HG03108 (cell line): ENCODE results near the gene EXD3.
"Not testable (repeated sequence)": the region's sequence is repeated elsewhere in the genome, so short reads cannot be mapped to it uniquely, and the experiment has no call there.

ENCODE experiments used
- ATAC-seq: cut with Tn5 transposase; IDR thresholded peaks from one replicate; pipeline ENCODE4 v1.9.1; 2021; ENCODE audit warnings: moderate library complexity; ENCODE audit not compliant: unreplicated experiment

EXD3 gene

DNA sequence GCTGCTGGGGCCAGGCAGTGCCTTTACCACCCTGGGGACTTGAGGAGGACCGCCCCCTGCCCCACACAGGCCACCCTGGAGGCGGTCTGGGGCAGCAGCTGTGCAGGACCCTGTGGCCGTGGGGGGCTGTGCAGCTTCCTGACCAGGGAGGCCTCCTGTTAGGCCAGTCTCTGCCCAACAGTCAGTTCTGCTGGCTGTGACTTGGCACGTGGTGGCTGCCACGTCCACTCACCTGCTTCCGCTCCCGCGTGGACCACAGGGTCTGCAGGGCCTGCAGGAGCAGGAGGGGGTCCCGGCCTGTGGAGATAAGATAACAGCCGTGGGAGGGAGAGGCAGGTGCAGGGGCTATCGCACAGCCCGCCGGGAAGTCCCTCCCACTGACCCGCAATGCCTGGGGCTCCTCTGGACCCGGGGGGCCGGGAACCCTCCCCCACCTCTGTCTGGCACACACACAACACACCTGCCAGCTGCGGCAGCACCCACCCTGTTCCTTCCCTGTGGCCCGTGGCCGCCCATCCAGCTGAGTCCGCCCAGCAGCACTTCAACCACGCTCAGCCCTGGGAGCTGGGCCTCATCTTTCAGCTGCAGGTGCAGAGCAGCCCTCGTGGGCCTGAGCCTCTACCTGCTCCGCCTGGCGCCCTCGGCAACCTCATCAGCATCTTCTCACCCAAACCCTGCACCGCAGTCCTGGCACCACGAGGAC lies 39.7 kb downstream of the EXD3 start:
- ATAC-seq, result no peak

DNA sequence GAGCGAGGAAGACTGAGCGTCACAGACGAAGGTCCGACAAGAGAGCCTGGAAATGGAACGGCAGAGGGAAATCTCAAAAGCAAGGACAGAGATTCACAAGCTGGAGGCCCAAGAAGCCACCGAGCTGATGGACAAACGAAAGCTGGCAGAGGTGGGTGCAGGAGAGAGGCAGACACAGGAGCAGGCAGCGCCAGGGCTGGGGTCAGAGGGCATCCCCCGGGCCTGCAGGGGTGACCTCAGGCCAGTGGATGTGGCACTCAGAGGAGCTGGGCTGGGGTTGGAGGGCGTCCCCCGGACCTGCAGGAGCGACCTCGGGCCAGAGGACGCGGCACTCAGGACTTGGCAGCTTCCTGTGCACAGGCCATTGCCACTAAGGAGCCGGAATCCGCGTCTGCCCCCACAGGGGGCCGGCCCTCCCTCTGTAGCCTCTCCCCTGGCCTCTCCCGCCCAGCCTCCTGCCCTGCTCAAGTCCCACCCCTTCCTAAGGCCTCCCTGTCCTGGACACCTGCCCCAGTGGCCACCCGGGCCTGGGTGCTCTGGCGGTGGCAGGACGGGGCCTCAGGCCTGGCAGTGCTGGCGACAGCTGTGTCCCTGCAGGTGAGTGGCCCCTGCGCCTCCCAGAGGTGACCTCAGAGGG lies 40.4 kb downstream of the EXD3 start:
- ATAC-seq, result no peak

GRCh38 chr9:137381501-137382443 lies 41.2 kb downstream of the EXD3 start:
- no peak for ATAC-seq

- ATAC-seq, result no peak
These were observed 42.4 kb downstream of the EXD3 start for GRCh38 chr9:137380606-137381005.

DNA sequence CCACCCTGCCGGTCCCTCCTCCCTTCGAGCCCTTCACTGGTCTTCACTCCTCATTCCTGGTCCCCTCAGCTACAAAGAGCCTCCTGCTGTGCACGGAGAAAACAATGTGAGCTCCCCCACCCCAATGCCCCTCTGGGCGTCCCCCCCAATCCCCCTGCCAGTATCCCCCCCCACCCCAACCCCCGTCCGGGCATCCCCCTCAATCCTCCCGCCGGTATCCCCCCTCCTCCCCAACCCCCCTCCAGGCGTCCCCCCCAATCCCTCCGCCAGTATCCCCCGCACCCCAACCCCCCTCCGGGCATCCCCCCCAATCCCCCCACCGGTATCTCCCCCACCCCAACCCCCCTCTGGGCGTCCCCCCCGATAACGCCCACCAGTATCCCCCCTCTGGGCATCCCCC lies 42.8 kb downstream of the EXD3 start:
- no peak for ATAC-seq

GRCh38 chr9:137379761-137380161 lies 43.2 kb downstream of the EXD3 start:
- ATAC-seq, result no peak

GRCh38 chr9:137378688-137379410 lies 44.1 kb downstream of the EXD3 start:
- not testable (repeated sequence) for ATAC-seq

DNA sequence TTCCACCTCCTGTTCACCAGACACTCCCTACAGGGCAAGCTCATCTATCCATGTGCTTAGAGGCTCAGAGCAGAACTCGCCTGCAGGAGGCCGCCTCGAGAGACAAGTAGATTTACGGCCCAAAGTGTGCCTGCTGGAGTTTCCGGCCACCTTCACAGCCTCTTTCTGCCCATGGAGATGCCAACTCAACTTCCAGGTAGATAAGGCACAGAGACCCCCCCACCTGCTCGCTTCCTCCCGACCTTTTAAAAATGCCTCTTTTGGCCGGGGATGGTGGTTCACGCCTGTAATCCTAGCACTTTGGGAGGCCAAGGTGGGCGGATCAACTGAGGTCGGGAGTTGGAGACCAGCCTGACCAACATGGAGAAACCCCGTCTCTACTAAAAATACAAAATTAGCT lies 46.6 kb downstream of the EXD3 start:
- ATAC-seq, result no peak

DNA sequence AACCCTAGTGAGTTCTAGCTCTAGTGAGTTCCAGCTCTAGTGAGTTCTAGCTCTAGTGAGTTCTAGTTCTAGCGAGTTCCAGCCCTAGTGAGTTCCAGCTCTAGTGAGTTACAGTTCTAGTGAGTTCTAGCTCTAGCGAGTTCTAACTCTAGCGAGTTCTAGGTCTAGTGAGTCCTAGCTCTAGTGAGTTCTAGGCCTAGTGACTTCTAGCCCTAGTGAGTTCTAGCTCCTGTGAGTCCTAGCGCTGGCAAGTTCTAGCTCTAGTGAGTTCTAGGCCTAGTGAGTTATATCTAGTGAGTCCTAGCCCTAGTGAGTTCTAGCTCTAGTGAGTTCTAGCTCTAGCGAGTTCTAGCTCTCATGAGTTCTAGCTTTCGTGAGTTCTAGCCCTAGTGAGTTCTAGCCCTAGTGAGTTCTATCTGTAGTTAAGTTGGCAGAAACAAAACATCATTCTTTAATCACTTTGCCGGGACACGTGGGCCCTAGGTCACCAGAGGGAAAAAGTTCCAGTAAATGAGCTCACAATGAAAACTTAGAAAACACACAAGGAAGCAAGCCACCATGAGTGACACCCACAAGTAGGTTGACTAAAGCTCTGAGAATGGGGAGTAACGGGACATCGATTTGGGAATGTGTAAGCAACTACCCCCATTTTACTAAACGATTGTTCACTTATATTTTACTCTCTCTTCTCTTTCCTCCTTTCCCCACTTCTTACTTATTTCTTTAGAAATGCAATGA lies 47.5 kb downstream of the EXD3 start:
- no peak for ATAC-seq

DNA sequence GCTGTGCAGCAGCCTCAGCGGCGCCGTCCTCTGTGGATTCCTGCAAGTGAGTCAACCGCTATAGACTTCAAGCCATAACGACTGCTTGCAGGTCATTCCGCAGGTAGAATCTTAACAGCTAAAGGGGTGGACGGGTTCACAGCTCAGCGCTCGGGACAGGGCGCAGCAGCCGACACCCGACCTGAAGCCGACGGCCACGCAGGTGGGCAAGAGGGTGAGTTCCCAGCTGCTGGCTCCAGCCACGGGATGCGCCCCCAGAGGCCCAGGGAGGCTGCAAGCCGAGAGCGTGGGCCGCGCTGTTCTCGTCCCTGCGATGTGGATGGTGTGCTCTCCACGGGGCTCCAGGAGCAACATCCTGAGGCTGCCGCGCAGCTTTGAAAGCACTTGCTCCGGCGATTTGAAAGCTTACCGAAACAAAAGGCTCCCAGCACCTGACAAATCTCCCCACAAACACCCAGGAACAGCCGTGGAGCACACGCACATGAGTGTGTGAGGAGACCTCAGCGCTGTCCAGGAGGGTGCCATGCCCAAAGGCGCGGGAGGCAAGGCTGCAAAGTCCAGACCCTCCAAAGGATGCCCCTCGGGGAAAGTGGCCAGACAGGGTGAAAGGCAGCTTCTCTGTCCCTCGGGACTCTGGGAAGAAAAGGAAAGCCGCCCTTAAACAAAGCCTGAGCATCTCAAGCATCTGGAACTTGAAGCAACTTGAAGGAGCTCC lies 48.7 kb downstream of the EXD3 start:
- no peak for ATAC-seq

DNA sequence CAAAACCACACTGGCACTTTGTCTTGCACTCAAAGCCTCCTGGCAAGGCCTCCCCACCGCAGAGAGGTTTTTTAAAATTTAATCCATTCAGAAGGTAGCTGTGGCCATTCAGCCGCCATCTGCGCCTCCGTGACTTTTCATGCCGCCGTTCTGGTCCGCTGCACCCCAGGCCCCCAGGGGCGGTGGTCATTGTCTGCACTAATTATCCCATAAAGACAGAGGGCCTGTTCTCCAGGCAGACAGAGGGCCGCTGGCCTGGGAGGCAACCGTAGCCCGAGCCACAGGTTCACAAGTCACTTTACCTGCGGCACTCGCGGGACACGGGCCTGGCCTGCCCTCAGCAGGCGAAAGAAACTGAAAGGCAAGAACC lies 49.4 kb downstream of the EXD3 start:
- no peak for ATAC-seq

DNA sequence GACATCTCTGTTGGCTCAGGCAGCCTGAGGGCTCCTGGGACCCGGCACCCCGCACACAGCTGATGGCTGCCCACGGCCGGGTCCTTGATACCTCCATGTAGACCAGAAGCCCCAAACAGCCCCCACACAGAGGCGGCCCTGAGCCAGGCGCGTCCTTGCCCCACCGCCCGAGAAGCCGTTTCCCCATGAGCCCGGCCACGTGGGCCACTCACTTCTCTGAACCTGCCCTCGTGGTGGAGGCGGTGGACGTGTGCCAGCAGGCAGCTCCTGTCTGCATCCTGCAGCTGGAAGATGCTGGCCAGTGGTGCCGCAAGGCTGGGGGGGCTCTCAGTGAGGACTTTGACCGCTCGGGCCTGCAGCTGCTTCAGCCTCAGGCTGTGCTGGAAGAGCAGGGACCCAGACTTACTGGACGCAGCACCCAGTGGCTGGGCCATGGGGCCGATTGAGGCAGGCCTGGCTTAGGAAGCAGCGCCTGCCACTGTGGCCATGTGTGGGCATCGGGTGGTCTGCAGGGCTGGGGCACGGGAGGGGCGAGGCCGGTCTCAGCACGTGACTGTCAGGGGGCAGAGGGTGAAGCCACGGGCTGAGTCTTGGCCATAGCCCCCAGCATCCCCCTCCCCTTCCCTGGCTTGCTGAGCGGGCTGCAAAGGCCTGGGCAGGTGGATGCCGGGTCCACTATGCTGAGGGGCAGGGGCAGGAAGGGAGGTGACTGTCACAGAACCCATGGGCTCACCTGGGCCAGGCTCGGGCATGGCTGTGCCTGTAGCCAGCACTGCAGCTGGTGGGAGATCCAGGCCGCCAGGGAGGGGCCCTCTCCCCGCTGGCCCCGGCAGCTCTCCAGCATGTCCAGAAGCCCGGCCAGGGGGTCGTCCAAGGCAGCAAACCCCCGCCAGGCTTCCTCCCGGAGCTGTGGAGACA lies 50.0 kb downstream of the EXD3 start:
- no peak for ATAC-seq

DNA sequence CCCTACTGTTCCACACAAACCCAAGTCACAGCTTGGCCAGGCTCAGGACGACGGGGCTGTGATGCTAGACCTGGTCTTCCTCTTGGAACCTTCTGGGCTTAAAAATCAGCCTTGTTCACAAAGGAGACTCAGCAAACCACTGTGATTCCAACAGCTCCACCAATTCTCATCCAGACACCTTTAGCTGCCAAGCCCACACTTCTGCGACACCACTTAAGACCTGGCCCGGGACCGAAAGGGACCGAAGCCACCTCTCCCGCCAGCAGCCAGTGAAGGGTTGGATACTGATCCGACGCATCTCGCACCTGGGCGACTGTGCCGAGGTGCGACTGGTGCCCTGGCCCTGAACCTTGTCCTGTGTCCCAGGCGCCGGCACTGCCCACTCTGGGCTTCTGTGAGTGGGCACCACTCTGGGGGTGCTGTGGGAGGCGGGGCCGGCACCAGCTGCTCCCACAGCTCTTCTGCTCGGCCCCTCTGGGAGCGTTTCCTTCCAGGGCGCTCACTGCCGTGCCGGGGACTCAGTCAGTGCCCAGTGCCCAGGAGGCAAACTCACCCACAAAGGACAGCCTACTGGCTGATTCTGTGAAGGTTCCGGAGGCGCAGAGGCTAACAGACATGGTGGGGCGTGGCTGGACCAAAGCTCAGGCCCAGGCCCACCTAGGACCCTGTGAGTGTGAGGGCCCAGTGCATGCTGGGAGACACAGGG lies 50.9 kb downstream of the EXD3 start:
- ATAC-seq, result no peak

DNA sequence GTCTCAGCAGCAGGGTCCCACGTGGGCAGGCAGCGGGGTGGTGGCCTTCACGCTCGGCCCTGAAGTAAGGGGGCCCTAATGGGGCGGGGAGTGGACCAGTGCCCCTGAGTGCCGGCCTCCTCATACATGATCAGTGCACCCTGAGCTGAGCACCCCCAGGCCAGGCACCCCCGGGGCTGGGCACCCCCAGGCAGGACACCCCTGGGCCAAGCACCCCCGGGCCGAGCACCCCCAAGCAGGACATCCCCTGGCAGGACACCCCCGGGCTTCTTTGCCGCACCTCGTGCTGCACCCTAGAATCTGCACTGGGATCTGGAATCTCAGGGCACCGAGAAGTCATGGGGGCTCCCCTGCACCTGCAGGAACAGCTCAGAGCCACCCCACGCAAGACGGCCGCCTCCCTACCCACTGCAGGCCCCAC lies 51.4 kb downstream of the EXD3 start:
- ATAC-seq, result no peak

DNA sequence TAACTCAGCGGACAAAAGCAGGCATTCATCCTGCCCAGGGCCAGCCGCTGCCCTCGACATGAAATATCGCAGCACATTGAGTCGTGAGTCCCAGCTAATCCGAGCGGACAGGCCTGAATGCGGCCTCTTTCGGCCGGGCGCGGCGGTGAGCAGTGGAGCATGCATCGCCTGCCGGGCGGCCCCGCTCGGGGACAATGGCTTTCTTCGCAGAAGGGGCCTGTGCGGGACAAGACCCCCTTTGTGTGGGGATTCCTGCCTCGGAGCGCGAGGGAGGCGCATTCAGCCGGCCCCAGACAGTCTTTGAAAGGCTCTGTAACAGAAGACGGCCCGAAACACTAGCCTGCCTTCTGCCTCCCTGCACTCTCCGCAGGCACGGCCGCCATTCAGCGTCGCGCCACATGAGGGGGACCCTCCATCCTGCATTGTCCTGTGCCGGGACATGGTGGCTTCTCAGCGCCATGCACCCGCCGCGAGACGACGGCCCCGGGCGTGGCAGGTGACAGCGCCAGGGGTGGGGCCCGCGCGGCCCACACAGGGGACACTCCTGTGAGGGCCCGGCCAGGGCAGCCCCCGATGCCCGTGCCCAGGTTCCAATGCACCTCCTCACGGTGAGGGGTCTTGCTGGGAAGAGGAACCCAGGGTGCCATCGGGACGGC lies 52.0 kb downstream of the EXD3 start:
- no peak for ATAC-seq

GRCh38 chr9:137369911-137370764 lies 52.8 kb downstream of the EXD3 start:
- no peak for ATAC-seq
